Vagina (tissue), 2 donors: Measurements from ENCODE around the gene RBFOX1.

Experiments used
- POLR2A ChIP-seq, 2 donors: fragments of 450-650 bp; IDR thresholded peaks; one replicate each; pipeline ENCODE4 v1.6.1; 2017; ENCODE audit warnings: antibody characterized with exemption in 2 of 2, mild to moderate bottlenecking in 2 of 2, moderate library complexity in 2 of 2
- POLR2AphosphoS5 ChIP-seq, 2 donors: sonication (generic); formaldehyde crosslinking; IDR thresholded peaks; one replicate each; pipeline ENCODE4 v1.9.0; 2017; ENCODE audit warnings: antibody characterized with exemption in 2 of 2, mild to moderate bottlenecking in 2 of 2, low read depth in 1 of 2; ENCODE audit not compliant: insufficient read depth in 1 of 2
- TF ChIP-seq, protein P1 (sequence below), 3 experiments: fragments of 450-650 bp in 2 of 3; fragments of 200-600 bp in 1 of 3; sonication (generic) in 1 of 3; IDR thresholded peaks; one replicate each; pipeline ENCODE4 v1.5.1; 2017 to 2019; ENCODE audit warnings: antibody characterized with exemption in 3 of 3, mild to moderate bottlenecking in 2 of 3, moderate library complexity in 2 of 3

DNA sequence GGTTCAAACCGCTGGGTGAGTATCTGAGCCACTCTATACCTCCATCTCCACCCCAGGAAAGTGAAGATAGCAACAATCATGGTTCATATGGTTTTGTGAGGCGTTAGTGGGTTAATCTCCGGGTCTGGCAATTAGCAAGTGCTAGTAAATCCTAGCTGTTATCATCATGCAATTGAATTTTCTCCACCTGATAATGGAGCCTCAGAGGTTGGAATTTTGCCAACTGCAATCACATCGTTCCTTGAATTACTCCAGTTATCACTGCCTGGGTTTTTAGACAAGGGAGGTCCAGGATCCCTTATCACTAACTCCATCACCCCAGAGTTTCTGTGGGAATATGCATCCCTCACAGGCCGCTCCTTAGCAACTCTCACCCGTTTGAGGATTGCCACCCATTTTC, 311.5 kb downstream of the RBFOX1 start:
- TF ChIP-seq, protein P1, sequence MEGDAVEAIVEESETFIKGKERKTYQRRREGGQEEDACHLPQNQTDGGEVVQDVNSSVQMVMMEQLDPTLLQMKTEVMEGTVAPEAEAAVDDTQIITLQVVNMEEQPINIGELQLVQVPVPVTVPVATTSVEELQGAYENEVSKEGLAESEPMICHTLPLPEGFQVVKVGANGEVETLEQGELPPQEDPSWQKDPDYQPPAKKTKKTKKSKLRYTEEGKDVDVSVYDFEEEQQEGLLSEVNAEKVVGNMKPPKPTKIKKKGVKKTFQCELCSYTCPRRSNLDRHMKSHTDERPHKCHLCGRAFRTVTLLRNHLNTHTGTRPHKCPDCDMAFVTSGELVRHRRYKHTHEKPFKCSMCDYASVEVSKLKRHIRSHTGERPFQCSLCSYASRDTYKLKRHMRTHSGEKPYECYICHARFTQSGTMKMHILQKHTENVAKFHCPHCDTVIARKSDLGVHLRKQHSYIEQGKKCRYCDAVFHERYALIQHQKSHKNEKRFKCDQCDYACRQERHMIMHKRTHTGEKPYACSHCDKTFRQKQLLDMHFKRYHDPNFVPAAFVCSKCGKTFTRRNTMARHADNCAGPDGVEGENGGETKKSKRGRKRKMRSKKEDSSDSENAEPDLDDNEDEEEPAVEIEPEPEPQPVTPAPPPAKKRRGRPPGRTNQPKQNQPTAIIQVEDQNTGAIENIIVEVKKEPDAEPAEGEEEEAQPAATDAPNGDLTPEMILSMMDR (IDR thresholded peaks at IDR 0.05): no peak
- TF ChIP-seq POLR2A (IDR thresholded peaks at IDR 0.05) (no peak), POLR2AphosphoS5 (IDR thresholded peaks at IDR 0.05; ENCODE audit: insufficient read depth in 1 of 2, low read depth in 1 of 2) (no peak)
